Smooth muscle cell of the brain vasculature (primary cell): ENCODE measurements around the gene ARMC12.

Source experiments
- DNase-seq: peaks from one replicate; pipeline ENCODE4 v3.0.0-alpha.2; 2012; ENCODE audit warnings: low read depth, low spot score

ARMC12 gene

DNA sequence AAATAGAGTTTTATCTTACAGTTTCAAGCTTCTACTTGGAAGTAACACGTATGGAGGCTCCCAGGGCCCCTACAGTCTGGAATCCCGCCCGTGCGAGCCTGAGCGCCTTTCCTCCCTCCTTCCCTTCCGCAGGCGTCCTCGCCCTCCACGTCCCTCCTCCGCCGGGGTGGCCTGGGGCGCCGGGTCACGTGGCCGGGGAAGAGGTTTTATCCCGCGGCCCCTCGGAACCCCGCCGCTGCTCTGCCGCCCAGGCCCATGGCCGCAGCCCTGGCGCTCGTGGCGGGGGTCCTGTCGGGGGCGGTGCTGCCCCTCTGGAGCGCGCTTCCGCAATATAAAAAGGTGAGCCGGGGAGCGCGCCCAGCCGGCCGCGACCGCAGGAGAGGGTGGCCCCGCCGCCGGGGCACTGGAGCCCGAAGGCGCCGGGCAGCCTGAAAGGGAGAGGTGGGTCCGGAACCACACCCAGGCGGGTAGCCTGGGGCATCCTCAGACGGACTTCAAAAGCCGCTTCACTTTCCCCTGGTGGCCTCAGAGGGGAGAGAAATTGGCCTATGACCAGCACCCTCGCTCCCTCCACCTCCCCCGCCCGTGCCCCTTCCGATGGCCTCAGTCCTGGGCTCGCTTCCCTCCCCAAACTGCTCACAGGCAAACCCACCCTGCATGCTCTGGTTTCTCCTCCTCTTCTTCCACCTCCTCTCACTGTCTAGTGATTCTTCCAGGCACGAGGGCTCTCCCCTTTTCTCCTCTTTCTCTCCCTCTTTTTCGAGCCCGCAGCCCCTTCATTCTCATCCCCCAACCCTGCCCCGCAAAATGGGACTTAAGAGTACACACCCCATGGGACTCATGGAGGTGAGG, 39.8 kb downstream of the ARMC12 start, which contains the start of gene CLPSL2:
Gene CLPSL2, plus strand, starts transcription at position 235 of the 852 bp plus-strand sequence. Its CDS starts 21 bp downstream, at position 256.
- DNase-seq: no peak

DNA sequence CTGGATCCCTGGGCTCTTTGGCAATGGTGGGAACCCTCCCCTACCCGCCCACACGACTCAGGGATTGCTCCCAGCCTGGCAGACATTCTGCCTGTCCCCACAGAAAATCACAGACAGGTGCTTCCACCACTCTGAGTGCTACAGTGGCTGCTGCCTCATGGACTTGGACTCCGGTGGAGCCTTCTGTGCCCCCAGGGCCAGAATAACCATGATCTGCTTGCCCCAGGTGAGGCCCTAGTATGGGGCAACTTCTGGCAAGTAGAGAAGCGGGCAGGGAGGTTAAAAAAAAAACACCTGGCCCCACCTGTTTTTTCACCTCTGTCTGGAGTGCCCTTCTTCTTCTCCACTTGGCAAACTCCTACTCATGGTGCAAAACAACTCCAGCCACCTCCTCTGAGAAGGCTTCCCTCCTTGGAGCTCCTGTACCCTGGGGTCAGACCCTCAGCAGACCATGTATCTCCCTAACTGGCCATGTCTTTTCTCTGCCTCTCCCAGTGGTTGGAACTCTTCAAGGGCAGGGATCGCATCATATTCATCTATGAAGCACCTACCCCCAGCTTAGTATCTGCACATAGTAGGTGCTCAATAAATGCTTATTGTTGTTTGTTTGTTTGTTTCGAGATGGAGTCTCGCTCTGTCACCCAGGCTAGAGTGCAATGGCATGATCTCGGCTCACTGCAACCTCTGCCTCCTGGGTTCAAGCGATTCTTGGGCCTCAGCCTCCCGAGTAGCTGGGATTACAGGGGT, 40.7 kb downstream of the ARMC12 start:
- DNase-seq: no peak

DNA sequence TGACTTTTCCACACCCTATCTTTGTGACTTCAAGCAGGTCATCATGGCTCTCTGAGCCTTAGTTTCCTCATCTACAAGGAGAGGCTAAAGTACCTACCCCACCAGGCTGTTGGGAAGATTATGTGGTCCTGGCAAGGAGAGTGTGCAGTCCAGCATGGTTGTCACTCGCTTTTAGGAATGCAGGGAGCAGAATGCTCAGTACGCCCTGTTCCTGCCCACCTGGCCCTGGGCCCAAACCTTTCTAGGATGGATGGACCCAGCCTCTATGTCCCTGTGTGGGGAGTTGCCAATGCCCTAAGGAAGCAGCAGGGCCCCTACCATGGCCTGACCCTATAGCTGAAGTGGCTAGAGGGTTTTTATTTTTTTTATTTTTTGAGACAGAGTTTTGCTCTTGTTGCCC, 41.6 kb downstream of the ARMC12 start:
- DNase-seq: no peak

DNA sequence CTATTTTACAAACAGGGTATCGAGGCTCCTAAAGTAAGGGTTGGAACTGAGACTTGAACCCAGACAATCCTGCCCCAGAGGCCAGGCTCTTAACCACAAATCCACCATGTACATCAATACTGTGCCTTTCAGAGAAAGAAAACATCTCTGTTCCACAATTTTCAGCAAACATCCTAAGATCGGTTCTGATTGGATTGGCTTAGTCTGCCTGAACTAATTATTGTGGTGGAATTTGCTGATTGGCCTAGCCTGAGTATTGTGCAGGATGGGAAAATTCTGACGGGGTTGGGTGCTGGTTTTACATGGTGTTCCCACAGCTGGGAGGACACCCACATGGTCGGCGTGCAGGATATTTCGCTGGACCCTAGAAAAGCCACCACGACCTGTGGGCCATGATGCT, 43.9 kb downstream of the ARMC12 start, which contains the start of gene CLPSL1:
Gene CLPSL1, plus strand, starts transcription at position 301 of the 400 bp plus-strand sequence. Its CDS starts 92 bp downstream, at position 393.
- no peak for DNase-seq

DNA sequence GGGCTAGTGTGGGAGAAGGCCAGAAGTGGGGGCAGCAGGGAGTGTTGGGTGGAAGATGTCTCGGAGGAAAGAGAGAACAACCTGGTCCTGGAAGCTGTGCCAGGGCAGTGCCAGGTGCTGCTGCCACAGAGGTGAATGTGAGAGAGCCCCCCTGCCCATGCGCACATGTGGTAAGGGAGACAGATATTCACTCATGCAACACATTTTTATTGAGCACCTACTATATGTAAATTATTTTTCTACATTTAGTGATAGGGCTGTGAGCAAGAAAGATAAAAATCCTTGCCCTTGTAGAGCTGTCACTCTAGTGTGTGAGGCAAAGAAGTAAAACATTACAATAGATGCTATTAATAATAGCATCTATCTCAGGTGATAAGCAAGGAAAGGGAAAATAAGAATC, 44.5 kb downstream of the ARMC12 start:
- DNase-seq: no peak

DNA sequence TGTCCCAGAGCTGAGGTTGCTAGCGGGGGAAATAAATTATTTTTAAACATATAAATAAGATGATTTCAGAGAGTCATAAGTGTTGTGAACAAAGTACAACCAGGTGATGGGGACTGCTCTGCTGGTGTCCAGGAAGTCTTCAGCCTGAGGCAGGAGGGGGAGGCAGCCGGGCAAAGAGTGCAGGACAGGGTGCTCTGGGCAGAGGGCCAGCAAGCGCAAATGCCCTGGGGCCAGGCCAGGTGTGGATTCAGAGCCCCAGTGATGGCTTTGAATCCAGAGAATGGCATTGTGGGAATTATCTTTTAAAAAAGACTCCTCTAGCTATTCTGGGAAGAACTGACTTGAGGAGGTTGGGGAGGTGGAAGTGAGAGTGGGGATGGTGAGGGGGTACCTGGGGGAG, 45.6 kb downstream of the ARMC12 start:
- no peak for DNase-seq

DNA sequence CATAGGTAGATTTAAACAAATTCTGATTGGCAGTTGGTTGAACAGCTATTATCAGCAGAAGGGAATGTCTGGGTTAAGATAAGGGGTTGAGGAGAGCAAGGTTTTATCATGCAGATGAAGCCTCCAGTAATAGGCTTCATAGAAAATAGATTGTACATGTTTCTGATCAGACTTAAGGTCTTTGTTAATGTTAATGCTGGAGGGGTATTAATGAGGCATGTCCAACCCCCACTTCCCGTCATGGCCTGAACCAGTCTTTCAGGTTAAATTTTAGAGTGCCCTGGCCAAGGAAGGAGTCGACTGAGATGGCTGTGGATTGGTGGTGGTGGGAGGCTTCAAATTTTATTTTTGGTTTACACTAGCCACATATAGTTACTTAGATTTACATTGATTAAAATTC, 47.4 kb downstream of the ARMC12 start:
- no peak for DNase-seq

DNA sequence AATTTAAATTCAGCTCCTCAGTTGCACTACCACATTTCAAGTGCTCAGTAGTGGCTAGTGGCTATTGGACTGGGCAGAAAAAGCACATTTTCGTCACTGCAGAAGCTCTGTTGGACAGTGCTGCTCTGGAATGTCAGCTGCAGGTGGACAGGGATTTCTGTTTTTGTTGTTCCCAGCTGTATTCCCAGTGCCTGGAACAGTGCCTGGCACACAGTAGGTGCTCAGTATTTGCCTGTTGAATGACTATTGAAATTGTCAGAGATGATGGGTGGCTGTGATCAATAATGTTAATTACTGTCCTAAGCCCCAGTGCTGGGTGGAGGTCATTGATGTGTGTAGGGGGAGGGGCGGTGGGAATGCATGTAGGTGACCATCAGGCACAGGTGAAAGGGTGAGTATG, 49.4 kb downstream of the ARMC12 start:
- DNase-seq: no peak

DNA sequence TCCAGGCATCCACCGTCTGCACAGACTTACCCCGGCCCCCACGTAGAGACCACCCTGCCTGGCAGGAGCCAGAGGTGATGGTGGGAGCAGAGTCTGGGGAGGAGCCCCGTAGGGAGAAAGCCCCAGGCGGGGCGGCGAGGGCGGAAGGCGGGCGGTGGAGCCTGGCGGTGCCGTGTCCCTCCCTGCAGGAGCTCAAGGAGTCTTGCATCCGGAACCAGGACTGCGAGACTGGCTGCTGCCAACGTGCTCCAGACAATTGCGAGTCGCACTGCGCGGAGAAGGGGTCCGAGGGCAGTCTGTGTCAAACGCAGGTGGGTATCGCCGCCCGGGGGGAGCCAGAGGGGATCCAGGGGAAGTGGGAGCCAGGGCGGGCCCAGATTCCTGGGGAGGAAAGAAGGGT, 50.0 kb downstream of the ARMC12 start:
- DNase-seq: no peak

DNA sequence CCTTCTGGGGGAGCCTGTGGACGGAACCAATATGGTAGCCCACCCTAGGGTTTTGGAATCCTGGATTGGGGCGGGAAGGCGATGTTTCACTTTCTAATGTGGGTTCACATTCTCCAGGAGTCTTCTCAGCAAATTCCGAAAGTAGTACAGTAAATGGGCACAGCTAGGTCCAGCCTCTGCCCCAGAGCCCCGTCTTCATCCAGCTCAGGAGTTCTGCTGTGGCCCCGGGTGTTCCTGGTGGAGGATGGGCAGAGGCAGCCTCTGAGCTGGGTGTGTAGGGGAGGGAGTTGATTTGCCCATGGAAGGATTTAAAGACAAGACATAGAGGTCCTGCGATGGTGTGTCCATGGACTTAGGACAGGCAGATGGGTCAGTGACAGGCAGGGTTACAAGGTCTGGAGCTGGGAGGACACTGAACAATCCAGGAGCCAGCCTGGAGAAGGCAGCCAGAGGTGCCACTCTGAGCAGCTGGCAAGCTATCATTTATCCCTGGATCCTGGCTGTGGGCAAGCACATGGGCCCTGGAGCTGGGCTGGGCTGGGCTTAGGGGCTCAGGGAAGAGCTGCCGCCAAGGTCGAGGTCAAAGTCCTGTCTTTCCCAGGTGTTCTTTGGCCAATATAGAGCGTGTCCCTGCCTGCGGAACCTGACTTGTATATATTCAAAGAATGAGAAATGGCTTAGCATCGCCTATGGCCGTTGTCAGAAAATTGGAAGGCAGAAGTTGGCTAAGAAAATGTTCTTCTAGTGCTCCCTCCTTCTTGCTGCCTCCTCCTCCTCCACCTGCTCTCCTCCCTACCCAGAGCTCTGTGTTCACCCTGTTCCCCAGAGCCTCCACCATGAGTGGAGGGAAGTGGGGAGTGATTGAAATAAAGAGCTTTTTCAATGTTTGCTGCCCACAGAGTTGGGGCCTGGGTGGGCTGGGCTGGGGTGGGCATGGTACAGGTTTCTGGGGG, 50.7 kb downstream of the ARMC12 start:
- no peak for DNase-seq

DNA sequence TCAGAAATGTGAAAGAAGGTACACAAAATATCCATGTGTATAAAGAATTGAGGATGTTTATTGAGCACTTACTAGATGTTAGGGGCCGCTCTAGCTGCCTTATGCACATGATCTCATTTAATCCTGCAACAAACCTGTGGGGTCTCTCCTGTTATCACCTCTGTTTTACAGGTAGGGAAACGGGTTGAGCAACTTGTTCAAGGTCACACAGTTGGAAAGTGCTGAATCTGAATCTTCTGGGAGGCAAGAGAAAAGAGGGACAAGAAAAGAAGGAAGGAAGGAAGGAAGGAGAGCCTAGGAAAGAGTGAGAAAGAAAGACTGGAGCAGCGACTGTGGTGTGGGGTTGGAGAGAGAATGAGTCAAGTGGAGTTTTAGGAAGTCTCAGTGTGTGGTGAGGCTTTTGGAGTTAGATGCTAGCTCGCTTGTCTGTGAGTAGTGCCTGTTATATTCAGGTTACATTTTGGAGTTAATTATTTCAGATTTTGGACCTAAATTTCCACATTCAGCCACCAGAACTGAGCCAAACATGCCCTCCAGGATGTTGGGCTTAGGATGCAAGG, 51.7 kb downstream of the ARMC12 start:
- DNase-seq: no peak

DNA sequence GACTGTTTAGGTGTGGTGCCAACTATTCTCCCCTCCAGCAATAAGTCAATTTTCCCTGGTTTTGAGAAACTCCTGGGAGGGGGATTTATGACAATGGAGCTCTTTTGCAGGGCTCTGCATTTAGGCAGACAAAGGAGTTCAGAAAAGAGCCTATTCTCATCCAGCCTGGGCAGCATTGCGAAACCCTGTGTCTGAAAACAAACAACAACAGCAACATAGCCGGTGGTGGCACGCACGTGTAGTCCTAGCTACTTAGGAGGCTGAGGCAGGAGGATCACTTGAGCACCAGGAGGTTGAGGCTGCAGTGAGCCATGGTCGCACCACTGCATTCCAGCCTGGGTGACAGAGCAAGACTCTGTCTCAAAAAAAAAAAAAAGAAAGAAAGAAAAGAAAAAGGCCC, 53.9 kb downstream of the ARMC12 start:
- no peak for DNase-seq

DNA sequence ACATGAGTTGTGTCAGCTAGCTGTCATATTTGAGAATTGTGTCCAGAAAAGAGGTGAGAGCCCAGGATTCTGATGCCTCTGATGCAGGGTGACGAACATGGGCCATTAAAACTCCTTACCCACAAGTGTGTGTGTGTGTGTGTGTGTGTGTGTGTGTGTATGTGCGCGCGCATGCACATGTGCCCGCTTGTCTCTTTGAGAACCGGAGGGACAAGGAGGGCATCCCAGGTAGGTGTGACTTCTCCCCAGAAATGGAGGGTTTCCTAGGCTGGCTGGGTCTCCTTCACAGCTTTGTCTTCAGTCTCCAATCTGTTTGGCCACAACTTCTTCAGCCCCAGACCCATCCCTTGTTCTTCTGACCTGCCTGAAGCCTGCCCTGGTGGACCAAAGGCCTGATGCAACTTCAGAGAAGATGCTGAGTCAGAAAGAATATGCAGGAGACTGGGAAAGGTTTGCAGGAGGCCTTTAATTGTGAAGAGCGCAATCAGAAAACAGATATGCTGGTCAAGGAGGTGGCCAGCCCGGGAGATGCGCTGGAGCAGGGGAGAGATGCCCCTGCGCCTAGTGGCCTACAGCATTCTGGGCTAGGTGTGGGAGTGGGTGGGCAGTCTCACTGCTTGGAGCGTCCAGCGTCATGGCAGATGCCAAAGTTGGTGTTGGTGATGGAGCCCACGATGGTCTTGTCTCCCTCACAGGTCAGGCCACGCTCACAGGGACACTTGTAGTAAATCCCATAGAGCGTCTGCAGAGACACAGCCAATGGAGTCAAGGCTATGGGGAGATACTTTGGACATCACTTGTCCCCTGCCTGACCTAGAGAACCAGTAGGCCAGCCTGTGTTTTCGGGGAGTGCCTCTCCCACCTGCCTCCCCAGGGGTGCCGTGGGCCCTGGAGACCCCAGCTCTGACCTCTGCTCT, 58.0 kb downstream of the ARMC12 start:
- no peak for DNase-seq

DNA sequence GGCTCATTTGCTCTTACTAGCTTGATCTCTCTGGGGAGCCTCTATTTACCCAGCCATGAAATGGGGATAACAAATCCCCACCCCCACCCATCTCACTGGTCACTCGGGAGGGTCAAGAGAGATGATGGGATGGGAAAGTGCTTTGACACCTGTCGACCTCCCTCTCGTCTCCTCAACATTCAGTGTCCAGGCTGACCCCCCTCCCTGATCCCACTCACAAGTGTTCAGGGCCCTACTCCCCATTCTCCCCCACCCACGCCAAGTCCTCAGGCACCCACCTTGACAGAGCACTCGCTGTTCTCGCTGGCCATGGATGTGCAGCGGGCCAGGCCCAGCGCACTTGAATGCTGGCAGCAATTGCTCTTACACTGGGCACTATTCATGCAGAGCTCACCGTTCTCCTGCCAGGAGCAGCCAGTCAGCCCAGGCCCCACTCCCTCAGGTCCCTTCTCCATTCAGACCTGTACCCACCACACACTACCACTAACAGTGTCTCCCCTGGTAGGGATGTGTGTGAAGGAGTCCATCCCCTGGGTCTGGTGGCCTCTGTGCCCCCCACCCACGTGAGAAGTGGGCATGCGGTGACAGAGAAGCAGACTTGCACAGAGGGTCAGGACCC, 58.7 kb downstream of the ARMC12 start:
- DNase-seq: no peak

DNA sequence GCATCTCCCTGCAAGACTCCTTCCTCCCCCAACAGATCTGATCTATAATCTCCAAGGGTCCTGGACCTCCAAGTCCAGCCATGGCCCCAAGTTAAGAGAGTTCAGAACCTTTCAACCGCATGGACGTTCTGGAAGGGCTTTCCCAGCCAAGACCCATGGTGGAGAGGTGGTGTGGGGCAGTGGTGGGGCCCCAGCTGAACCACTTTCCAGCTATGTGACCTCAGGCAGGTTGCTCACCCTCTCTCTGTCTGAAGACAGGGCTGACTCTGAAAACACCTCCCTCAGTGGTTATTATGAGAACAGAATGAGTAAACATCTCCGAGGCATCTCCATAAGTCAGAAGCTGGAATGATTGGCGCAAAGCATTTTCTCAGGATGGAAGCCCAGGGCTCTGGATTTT, 59.4 kb downstream of the ARMC12 start:
- no peak for DNase-seq

DNA sequence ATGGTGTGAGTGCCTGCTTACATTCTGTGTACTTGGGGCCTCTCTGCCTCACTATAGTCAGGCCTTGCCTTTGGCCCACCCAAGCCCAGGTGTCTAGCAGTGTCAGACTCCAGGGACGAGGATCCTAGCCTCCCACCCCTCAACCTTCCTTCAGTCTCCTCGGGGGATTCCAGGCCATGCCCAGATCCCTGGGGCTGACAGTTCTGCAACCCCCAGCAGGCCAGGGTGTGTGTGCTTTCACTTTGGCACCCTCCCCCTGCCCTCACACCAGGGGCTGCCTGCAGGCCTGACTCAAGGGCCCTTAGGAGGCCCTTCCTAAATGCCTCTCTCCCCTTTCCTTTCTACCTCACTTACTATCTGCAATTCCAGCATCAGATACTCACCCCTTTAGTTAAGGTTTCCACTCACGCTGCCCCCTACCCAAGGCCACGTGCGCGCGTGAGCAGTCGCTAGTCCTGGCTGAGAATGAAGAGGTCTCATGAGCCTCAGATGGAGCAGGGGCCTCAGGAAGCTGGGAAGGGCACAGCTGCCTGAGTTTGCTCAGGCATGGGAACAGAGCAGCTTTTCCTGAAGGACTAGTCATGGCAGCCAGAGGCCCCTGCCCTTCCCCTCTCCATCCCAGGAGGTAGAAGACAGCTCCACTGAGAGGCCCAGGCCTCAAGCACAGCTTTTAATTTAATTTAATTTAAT, 61.1 kb downstream of the ARMC12 start:
- DNase-seq: no peak
